ENCODE results near the gene XG. TPM values are rescaled to one million over a fixed set of nuclear protein-coding genes. Genes with fewer than 3 reads are reported as not detected.
"Not testable (repeated sequence)": the region's sequence is repeated elsewhere in the genome, so short reads cannot be mapped to it uniquely, and the experiment has no call there.

Gene XG
- polyA plus RNA-seq, 1 experiment: 0.06 TPM

GRCh38 chrX:2735270-2735669, 16.6 kb upstream of the XG start:
- Histone ChIP-seq H3K4me3 (ENCODE audit: low read depth, low read length) (no peak overlapping the region), H3K36me3 (ENCODE audit: control insufficient read depth, insufficient read depth, low read length) (peaks cover 22% of the 10 kb centered on the region), H3K27me3 (ENCODE audit: control insufficient read depth, insufficient read depth, low read length) (no peaks in the 10 kb centered on the region)
- ChIA-PET CTCF (no interaction called here), POLR2A (no interaction called here)
- no peak for DNase-seq (ENCODE audit: low read depth)
- TF ChIP-seq CTCF (IDR thresholded peaks at IDR 0.05; ENCODE audit: insufficient read depth, low read depth, low read length): no peak

GRCh38 chrX:2740672-2741071, 11.2 kb upstream of the XG start:
- no peak overlapping the region for H3K4me3 ChIP-seq (ENCODE audit: low read depth, low read length)
- no peak for DNase-seq (ENCODE audit: low read depth)
- CTCF ChIA-PET: no interaction called here

GRCh38 chrX:2741386-2741785, 10.5 kb upstream of the XG start:
- Histone ChIP-seq H3K36me3 (ENCODE audit: control insufficient read depth, insufficient read depth, low read length) (peaks cover 14% of the 10 kb centered on the region), H3K4me3 (ENCODE audit: low read depth, low read length) (no peak overlapping the region), H3K27me3 (ENCODE audit: control insufficient read depth, insufficient read depth, low read length) (no peaks in the 10 kb centered on the region)
- no peak for DNase-seq (ENCODE audit: low read depth)
- POLR2A ChIA-PET: no interaction called here
- no peak for TF ChIP-seq CTCF (IDR thresholded peaks at IDR 0.05; ENCODE audit: insufficient read depth, low read depth, low read length)
- CTCF ChIA-PET: no interaction called here

More at GRCh38 chrX:2740672-2741071, 11.2 kb upstream of the XG start:
- POLR2A ChIA-PET: no interaction called here
- H3K36me3 ChIP-seq (ENCODE audit: control insufficient read depth, insufficient read depth, low read length): peaks cover 15% of the 10 kb centered on the region
- TF ChIP-seq CTCF (IDR thresholded peaks at IDR 0.05; ENCODE audit: insufficient read depth, low read depth, low read length): no peak
- no peaks in the 10 kb centered on the region for H3K27me3 ChIP-seq (ENCODE audit: control insufficient read depth, insufficient read depth, low read length)

- H3K27me3 ChIP-seq (ENCODE audit: control insufficient read depth, insufficient read depth, low read length); CTCF ChIA-PET; H3K4me3 ChIP-seq (ENCODE audit: low read depth, low read length); DNase-seq (ENCODE audit: low read depth); H3K36me3 ChIP-seq (ENCODE audit: control insufficient read depth, insufficient read depth, low read length); POLR2A ChIA-PET: not testable (repeated sequence)
Measured at GRCh38 chrX:2746250-2746649, 5.6 kb upstream of the XG start.

GRCh38 chrX:2748171-2748814, 3.5 kb upstream of the XG start:
- Histone ChIP-seq H3K27me3 (ENCODE audit: control insufficient read depth, insufficient read depth, low read length) (no peaks in the 10 kb centered on the region), H3K36me3 (ENCODE audit: control insufficient read depth, insufficient read depth, low read length) (peaks cover 4% of the 10 kb centered on the region; the same call in 1 of the 2 replicates), H3K4me3 (ENCODE audit: low read depth, low read length) (no peak overlapping the region)
- no peak for DNase-seq (ENCODE audit: low read depth)
- CTCF ChIA-PET: no interaction called here
- no peak for TF ChIP-seq CTCF (IDR thresholded peaks at IDR 0.05; ENCODE audit: insufficient read depth, low read depth, low read length)
- POLR2A ChIA-PET: no interaction called here

GRCh38 chrX:2748815-2749188, 3.0 kb upstream of the XG start:
- TF ChIP-seq CTCF (IDR thresholded peaks at IDR 0.05; ENCODE audit: insufficient read depth, low read depth, low read length): no peak
- 0 out of 2 replicates have a peak, but pooled peaks cover under 1% of the 10 kb centered on the region for H3K36me3 ChIP-seq (ENCODE audit: control insufficient read depth, insufficient read depth, low read length)
- H3K27me3 ChIP-seq (ENCODE audit: control insufficient read depth, insufficient read depth, low read length): no peaks in the 10 kb centered on the region
- H3K4me3 ChIP-seq (ENCODE audit: low read depth, low read length): no peak overlapping the region
- no peak for DNase-seq (ENCODE audit: low read depth)
- CTCF ChIA-PET: no interaction called here
- POLR2A ChIA-PET: no interaction called here
